Lower leg skin (tissue), 4 donors: ENCODE measurements around the gene HOXD11. TPM values are rescaled to one million over a fixed set of nuclear protein-coding genes. Genes with fewer than 3 reads are reported as not detected.

ENCODE experiments used
- DNase-seq, 2 donors: peaks; one replicate each; pipeline ENCODE4 v3.0.0-alpha.2; 2019; ENCODE audit warnings: low spot score in 2 of 2
- H3K4me3 ChIP-seq: fragments of 200-600 bp; sonication (generic); 2 replicates; pipeline ENCODE4 v1.5.1; 2017; ENCODE audit warnings: mild to moderate bottlenecking, low read depth; ENCODE audit not compliant: poor library complexity, severe bottlenecking
- CTCF ChIP-seq, 3 donors: fragments of 450-650 bp; IDR thresholded peaks; one replicate each; pipeline ENCODE4 v1.5.1; 2016; ENCODE audit warnings: antibody characterized with exemption in 3 of 3, mild to moderate bottlenecking in 3 of 3, moderate library complexity in 2 of 3
- POLR2A ChIP-seq, 2 donors: fragments of 450-650 bp; IDR thresholded peaks; one replicate each; pipeline ENCODE4 v1.6.1; 2016 to 2017; ENCODE audit warnings: antibody characterized with exemption in 2 of 2, mild to moderate bottlenecking in 1 of 2, moderate library complexity in 1 of 2
- WGBS, 2 donors: methylation state at CpG; one replicate each; pipeline ENCODE4 v1.1.5; 2018; 5-methylcytosine and 5-hydroxymethylcytosine counted together
- intact Hi-C: fragments of 100-400 bp; cut with DNase I; formaldehyde crosslinking; loops from one replicate; pipeline ENCODE4 v1.15.0; 2023; ENCODE audit warnings: low total_unique reads
- total RNA-seq, 4 donors: library from RNA; depleted of rRNA; stranded (reverse); fragments of >200 nt; gene quantifications; one replicate each; pipeline ENCODE4 v1.1.0, GENCODE V29; 2016

Gene HOXD11
- total RNA-seq, 4 donors from 2014 or later: 0.23 TPM; not detected in 3

- intact Hi-C loops: loop anchor here (5.0 to 10.0 kb wide), 2 partner anchors 514 to 1031 kb away; no protein-coding TSS in a partner anchor
- TF ChIP-seq CTCF (IDR thresholded peaks at IDR 0.05): no peak
- TF ChIP-seq POLR2A (IDR thresholded peaks at IDR 0.05): no peak
- peak overlapping the region; percentile 38 for H3K4me3 ChIP-seq
- DNase-seq: peak in 1 of 2 donors; percentile 87
- 18 to 22% methylated on average over 26 to 35 of the region's 40 CpGs for WGBS, 2 donors
Observed at GRCh38 chr2:176123411-176124109, 16.5 kb downstream of the HOXD11 start.

- intact Hi-C loops: loop anchor here (5.0 to 10.0 kb wide), 2 partner anchors 513 to 1030 kb away; no protein-coding TSS in a partner anchor
- no peak overlapping the region for H3K4me3 ChIP-seq
- WGBS, 2 donors: 41 to 59% methylated on average over 33 to 34 of the region's 34 CpGs
- DNase-seq: peak in 1 of 2 donors; percentile 84
- no peak for TF ChIP-seq CTCF (IDR thresholded peaks at IDR 0.05)
- no peak for TF ChIP-seq POLR2A (IDR thresholded peaks at IDR 0.05)
Observed at GRCh38 chr2:176124110-176124946, 17.2 kb downstream of the HOXD11 start.

GRCh38 chr2:176124947-176125771 lies 18.1 kb downstream of the HOXD11 start:
- DNase-seq: peak in 1 of 2 donors; percentile 71
- H3K4me3 ChIP-seq: no peak overlapping the region
- 58 to 72% methylated on average over 9 of the region's 9 CpGs for WGBS, 2 donors
- TF ChIP-seq CTCF (IDR thresholded peaks at IDR 0.05) (no peak), POLR2A (IDR thresholded peaks at IDR 0.05) (no peak)
- intact Hi-C loops: loop anchor here (5.0 to 10.0 kb wide), 2 partner anchors 512 to 1030 kb away; no protein-coding TSS in a partner anchor

- no peak overlapping the region for H3K4me3 ChIP-seq
- no peak for DNase-seq
- WGBS, 2 donors: 42 to 58% methylated on average over 6 of the region's 6 CpGs
- intact Hi-C loops: loop anchor here (10.0 kb wide), 1 partner anchor 1029 kb away; no protein-coding TSS in a partner anchor
- TF ChIP-seq POLR2A (IDR thresholded peaks at IDR 0.05): no peak
- TF ChIP-seq CTCF (IDR thresholded peaks at IDR 0.05): no peak
Observed at GRCh38 chr2:176125772-176126054, 18.6 kb downstream of the HOXD11 start.

GRCh38 chr2:176126929-176127773 lies 20.1 kb downstream of the HOXD11 start:
- intact Hi-C loops: loop anchor here (10.0 kb wide), 1 partner anchor 1028 kb away; no protein-coding TSS in a partner anchor
- DNase-seq: peak; percentile 63 to 95
- WGBS, 2 donors: 7% methylated on average over 13 of the region's 13 CpGs
- no peak overlapping the region for H3K4me3 ChIP-seq
- TF ChIP-seq POLR2A (IDR thresholded peaks at IDR 0.05): no peak
- peak in 2 of 3 donors; percentile 3 to 61 for TF ChIP-seq CTCF (IDR thresholded peaks at IDR 0.05)
